NK-92 (cell line): ENCODE results near the gene F8.
"Not testable (repeated sequence)": the region's sequence is repeated elsewhere in the genome, so short reads cannot be mapped to it uniquely, and the experiment has no call there.

Source experiments
- DNase-seq: peaks from one replicate; lab custom pipeline; 2025; ENCODE audit not compliant: unreplicated experiment; lab: John Stamatoyannopoulos, UW

Gene F8

GRCh38 chrX:154817048-154817618 is 205.4 kb downstream of the F8 start:
- not testable (repeated sequence) for DNase-seq

DNA sequence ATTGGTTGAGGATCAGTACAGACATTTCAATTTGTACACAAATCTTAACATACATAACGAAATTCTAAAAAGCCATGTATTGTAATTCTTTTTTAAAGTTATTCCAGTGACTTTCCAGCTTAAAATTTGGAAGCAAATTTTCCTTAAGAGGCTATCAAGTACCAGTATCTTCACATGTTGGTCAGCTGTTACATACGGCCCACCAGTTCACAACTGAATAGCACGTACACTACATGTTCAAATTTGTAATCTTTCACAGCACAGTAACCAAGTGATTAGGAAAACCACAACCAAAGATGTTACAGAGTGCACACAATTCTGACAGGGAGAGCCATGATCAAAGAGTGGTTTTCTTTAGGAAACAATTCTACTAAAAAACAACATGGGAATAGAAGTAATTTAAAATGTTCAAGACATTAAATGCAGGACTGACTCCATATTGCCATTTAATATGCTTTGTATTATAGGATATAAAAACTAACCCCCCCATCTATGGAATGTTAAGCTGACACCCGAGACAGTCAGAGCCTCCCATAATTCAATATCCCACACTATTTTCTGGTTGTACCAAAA is 206.1 kb downstream of the F8 start:
- not testable (repeated sequence) for DNase-seq

- DNase-seq: no peak
These were observed 207.2 kb downstream of the F8 start for GRCh38 chrX:154815274-154815818.

GRCh38 chrX:154813801-154814200 is 208.7 kb downstream of the F8 start:
- no peak for DNase-seq

GRCh38 chrX:154812341-154813101 is 210.0 kb downstream of the F8 start:
- no peak for DNase-seq

DNA sequence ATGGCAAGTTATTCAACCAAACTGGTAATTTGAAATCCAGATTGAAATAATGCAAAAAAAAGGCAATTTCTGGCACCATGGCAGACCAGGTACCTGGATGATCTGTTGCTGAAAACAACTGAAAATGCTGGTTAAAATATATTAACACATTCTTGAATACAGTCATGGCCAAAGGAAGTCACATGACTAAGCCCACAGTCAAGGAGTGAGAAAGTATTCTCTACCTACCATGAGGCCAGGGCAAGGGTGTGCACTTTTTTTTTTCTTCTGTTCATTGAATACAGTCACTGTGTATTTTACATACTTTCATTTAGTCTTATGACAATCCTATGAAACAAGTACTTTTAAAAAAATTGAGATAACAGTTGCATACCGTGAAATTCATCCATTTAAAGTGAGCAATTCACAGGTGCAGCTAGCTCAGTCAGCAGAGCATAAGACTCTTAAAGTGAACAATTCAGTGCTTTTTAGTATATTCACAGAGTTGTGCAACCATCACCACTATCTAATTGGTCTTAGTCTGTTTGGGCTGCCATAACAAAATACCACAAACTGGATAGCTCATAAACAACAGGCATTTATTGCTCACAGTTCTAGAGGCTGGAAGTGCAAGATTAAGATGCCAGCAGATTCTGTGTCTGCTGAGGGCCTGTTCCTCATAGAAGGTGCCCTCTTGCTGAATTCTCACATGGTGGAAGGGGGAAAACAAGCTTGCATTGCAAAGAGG is 212.4 kb downstream of the F8 start:
- no peak for DNase-seq

GRCh38 chrX:154806837-154807501 is 215.6 kb downstream of the F8 start:
- DNase-seq: no peak

- no peak for DNase-seq
These were observed 216.8 kb downstream of the F8 start for GRCh38 chrX:154805696-154806091.

DNA sequence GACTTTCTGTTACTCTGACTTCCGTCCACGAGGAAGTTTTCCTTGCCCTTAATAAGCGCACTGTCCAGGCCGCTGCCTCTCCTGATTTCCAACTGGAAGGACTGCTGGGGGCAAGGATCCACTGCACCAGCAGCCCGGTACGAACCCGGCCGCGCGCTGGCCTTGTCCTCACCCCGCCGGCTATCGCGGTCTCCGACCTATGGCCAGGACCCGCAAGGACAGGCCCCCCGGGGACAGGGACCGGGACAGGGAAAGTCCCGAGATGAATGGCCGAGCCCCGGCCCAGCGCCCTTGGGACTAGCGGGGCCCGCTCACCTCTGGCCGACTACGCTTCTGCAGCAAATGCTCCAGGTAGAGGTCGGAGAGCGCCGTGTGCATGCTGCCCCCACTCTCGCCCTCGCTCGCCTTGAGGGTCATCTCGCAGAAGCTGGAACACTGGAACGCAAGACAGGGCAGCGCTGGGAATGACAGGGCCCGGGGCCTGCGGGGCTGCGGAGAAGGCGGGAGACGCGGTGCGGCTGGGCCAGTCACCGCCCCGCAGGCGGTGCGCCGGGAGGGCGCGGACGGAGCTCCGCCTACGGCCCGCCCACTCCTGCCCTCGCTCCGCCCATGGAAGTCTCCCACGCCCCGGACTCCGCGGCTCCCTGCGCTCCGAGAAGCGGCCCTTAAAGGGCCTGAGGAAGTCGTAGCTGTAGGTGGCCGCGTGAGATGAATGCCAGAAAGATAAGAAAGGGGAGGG is 217.4 kb downstream of the F8 start, which contains the start of gene MPP1:
Gene MPP1, minus strand, starts transcription at position 529 of the 739 bp plus-strand sequence. Its CDS starts 112 bp downstream, at position 417.
- no peak for DNase-seq

- no peak for DNase-seq
These were observed 218.1 kb downstream of the F8 start for GRCh38 chrX:154804261-154804956.

- DNase-seq: no peak
These were observed 219.6 kb downstream of the F8 start for GRCh38 chrX:154802947-154803346.

DNA sequence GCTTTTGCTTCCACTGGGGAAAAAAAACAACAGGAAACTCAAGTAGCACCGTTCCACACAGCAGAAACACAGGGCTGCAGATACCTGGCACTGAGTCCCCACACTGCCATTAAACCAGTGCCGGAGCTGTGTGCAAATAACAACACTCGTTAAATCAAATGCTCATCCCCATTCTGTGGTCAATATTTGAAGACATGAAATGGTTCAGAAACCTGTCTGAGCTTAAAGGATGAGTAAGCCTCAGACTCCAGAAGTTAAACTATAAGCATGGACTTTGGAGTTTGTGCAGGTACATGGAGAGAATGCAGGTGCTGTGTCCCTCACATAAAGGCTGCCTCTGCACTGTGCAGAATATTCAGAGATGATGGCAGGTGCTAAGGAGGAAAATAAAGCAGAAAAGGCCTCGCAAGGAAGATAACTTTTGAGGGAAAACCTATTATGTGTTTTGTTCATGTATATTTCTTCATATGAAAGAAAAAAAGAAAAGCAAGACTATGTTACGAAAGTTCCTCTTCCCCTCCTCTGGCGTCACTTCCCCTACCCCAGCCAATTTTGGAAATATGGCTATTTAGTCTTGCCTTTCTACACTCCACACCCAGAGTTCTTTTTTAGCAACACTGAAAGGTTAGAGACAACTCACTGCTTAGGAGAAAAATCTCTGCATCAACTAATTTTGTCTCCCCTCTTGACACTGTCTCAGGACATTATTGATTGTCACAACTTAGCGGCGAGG is 221.9 kb downstream of the F8 start:
- no peak for DNase-seq

- DNase-seq: no peak
These were observed 222.8 kb downstream of the F8 start for GRCh38 chrX:154799556-154800348.

DNA sequence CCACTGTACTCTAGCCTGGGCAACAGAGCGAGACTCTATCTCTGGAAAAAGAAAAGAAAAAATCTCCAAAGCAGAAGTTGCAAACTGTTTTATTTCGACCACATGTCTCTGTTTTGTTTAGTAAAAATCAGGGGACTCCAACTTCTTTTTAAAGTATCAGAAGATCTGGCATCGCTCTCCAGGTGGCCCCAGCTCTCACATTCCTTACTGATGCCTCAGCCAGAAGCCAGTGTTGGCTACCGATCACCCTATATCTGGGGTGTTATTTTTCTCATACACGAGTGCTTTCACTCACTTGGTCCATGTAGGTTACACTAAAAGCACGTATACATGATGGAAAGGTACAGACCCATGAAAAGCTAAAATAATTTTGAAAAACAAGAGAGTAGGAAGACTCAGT is 225.5 kb downstream of the F8 start:
- DNase-seq: no peak

- no peak for DNase-seq
These were observed 227.5 kb downstream of the F8 start for GRCh38 chrX:154795016-154795415.

DNA sequence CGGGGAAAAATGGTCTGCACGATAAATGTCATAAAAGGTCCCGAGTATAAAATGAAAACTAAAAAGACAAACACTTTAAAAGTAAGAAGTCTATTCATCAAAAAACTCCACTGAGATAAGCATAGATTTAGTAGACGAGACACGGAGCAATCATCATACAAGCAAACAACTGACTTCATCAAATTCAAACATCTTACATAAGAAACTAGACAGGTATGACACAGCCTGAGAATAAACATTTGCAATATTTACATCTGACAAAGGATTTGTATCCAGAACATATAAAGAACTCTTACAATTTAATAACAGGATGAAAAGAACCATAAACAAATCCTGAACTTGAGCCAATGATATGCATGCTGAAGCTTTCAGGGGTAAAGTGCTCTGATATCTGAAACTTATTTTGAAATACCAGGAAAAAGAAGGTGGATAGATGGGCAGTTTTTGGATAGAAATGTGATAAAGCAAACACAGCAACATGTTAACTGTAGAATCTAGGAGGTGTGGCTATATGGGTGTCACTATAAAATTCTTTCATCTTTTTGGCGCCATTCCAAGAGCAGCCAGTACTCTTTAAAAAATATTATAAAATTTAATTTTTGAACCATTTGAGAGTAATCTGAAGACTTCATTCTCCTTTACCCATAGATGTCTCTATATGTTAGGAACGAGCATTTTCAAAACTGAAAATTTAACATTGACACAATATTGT is 229.3 kb downstream of the F8 start:
- no peak for DNase-seq

GRCh38 chrX:154791939-154792338 is 230.6 kb downstream of the F8 start:
- DNase-seq: no peak
